Stimulated activated CD4-positive, alpha-beta T cell treated with anti-CD3 and anti-CD28 coated beads, Interleukin-4, amount 100 ng/mL, for 4 hours (primary cell): Measurements from ENCODE around the gene CYB5B.

Experiments
- DNase-seq, 2 experiments: peaks; one replicate each; pipeline ENCODE4 v3.0.0-alpha.2; 2020

The CYB5B gene

GRCh38 chr16:69490707-69491324 lies 66.4 kb downstream of the CYB5B start:
- DNase-seq = no peak

DNA sequence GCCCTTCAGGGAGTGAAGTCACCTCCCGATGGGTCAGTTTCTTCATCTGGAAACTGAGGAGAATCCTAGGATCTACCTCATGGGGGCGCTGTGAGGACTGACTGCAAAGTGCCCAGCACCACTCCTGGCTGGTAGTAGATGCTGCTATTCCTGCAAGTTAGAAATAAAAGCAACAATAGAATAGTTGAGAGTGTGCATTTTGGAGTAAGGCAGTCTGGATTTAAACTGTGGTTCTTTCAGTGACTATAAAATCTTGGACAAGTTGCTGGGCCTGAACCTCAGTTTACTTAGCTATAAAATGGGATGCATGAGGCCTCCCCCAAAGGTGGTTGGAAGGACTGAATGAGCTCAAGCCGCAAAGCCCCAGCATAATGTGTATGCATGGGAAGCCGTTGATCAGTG lies 70.6 kb downstream of the CYB5B start:
- DNase-seq = peak; percentile 9 to 10

GRCh38 chr16:69495821-69496220 lies 71.4 kb downstream of the CYB5B start:
- no peak for DNase-seq

DNA sequence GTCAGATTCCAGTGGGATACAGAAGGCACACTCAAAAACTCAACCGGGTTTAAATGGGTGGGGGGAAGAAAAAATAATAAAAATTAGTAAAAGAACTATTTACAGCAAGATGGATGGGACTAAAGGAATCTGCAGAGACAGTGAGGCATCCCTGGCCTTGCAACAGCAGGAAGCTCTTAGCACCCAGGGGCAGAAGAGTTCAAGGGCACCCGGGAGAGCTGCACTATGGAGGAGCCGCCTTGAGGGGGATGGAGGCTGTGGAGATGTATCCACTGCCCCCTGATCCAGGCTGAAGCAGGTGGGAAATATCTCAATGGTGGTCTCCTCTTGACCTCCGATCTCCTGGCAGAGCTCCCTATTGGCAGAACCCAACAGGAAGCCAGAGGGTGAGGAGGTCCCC lies 72.0 kb downstream of the CYB5B start:
- no peak for DNase-seq

- no peak for DNase-seq
Measured at GRCh38 chr16:69496896-69497295, 72.5 kb downstream of the CYB5B start.

DNA sequence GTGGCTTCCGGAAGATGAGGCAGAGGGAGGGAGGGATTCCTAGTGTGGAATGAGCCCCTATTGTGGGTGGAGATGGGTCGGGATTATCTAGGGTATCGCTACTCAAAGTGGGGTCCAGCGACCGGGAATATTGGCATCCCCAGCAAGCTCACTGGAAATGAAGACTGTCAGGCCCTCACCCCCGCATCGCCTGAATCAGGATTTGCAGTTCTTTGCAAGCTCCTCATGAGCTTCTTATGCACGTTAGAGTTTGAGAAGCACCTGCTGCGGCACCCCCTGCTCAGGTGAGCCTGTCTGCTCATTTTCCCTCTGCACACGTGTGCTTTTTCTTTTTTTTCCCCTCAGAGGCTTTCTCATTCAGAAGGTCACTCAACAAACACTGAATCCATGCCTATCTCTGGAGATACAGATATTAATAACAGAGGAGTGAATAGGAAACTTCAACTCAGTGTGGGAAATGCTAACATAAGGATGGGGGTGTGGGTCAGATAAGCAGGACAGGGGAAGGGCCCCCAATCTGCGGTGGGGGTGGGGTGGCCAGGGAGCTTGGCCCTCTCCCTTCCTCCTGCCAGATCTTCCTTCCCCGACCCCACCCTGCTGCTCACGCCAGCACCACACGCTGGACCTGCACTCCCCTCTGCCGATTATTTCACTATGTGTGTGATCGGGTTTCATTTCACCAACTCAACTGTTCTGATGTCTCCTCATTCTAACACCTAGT lies 73.6 kb downstream of the CYB5B start:
- no peak for DNase-seq

GRCh38 chr16:69498926-69499325 lies 74.5 kb downstream of the CYB5B start:
- no peak for DNase-seq

- DNase-seq = no peak
Measured at GRCh38 chr16:69499541-69500230, 75.3 kb downstream of the CYB5B start.

DNA sequence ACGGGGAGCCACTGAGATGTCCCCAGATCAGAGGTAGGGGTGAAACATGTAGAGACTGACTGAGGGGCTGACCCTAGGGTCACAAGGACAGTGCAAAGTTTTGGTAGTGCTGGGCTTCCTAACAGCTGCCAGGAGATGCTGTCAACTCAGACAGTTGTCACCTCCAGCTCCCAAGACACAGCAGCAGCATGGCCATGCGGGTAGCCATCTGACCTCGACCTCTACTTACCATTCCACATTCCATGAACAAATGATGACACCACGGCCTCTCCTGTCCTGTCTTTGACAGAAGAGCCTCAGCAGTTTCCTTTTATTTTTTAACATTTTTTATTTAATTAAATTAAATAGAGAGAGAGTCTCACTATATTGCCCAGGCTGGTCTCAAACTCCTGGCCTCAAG lies 76.1 kb downstream of the CYB5B start:
- no peak for DNase-seq

- DNase-seq = no peak
Measured at GRCh38 chr16:69501956-69502745, 77.7 kb downstream of the CYB5B start.

DNA sequence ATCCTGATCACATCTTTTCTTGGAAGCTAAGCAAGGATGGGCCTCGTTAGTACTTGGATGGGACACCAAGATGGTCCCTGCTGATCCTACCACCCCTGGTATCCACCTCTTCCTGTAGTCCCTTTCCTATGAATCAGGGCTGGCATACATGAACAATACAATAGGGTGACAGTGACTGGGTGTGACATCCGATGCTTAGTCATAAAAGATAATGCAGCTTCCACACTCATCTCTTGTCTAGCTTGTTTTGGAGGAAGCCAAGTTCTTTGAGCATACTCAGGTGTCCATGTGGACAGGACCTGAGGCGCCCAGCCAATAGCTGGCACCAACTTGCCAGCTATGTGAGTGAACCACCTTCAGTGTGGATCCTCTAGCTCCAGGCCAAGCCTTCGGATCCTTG lies 78.8 kb downstream of the CYB5B start:
- no peak for DNase-seq

- no peak for DNase-seq
Measured at GRCh38 chr16:69508033-69508755, 83.8 kb downstream of the CYB5B start.

DNA sequence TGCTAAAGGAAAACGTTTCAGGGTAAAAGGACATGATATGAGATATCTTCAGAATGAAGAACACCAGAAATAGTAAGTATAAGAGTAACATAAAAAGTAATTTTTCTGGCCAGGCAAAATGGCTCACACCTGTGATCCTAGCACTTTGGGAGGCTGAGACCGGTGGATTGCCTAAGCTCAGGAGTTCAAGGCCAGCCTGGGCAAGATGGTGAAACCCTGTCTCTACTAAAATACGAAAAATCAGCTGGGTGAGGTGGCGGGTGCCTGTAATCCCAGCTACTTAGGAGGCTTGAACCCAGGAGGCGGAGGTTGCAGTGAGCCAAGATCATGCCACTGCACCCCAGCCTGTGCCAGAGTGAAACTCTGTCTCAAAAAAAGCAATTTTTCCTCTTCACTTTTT lies 84.7 kb downstream of the CYB5B start:
- no peak for DNase-seq

- no peak for DNase-seq
Measured at GRCh38 chr16:69511651-69512050, 87.2 kb downstream of the CYB5B start.

DNA sequence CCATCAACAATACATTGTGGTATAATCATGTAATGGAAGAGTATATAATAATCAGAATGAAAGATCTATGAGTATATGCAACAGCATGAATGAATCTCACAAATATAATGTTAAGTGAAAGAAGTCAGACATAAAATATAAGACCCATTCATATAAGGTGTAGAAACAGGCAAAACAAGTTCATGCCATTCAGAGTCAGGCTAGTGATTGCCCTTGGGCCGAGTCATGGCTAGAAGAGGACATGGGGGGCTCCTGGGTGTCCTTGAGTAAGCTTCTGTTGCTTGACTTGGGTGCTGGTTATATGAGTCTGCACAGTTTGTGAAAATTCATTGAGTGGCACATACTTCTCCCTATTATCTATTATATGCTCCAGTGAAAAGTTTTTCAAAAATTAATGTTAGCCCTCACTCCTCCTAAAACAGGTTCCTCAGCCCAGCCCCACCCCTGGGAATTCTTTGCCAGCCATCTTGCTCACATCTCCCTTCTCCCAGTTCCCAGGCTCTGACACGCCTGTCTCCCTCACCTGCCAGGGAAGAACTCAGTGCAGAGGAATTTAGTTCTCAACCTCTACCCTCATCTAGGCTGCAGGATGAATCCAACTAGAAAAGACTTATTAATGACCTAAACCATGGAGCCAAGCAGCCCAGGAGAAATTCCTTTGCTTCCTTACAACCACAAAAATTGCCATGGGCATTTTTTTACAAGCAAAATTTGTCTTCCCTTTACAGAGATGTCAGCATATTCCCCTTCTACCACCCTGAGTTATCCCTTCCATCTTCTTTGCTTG lies 89.0 kb downstream of the CYB5B start:
- DNase-seq = no peak

GRCh38 chr16:69514356-69514755 lies 89.9 kb downstream of the CYB5B start:
- no peak for DNase-seq
